22Rv1 (cell line): ENCODE data around the gene ACR.
"Not testable (repeated sequence)": the region's sequence is repeated elsewhere in the genome, so short reads cannot be mapped to it uniquely, and the experiment has no call there.

ENCODE experiments used
- CTCF ChIP-seq: fragments of 450-650 bp; IDR thresholded peaks from 2 replicates; pipeline ENCODE4 v1.5.1; 2017; ENCODE audit warnings: mild to moderate bottlenecking
- ZFX ChIP-seq: fragments of 450-650 bp; IDR thresholded peaks from 2 replicates; pipeline ENCODE4 v1.6.1; 2017; ENCODE audit warnings: antibody characterized with exemption, borderline replicate concordance

- not testable (repeated sequence) for TF ChIP-seq CTCF, ZFX
Observed at GRCh38 chr22:50761829-50762228, 23.8 kb downstream of the ACR start.
